RPMI8226 (cell line): ENCODE data around the gene TRIM25.

Source experiments
- DNase-seq: peaks from one replicate; pipeline ENCODE4 v3.0.0-alpha.2; 2015

TRIM25 gene

GRCh38 chr17:56893503-56893902, 20.3 kb downstream of the TRIM25 start:
- no peak for DNase-seq

- no peak for DNase-seq
Measured at GRCh38 chr17:56892333-56892732, 21.5 kb downstream of the TRIM25 start.

- no peak for DNase-seq
Measured at GRCh38 chr17:56891751-56892150, 22.1 kb downstream of the TRIM25 start.

- DNase-seq, result no peak
Measured at GRCh38 chr17:56890906-56891674, 22.8 kb downstream of the TRIM25 start.

- DNase-seq, result no peak
Measured at GRCh38 chr17:56890390-56890789, 23.5 kb downstream of the TRIM25 start.

- no peak for DNase-seq
Measured at GRCh38 chr17:56887552-56888467, 26.0 kb downstream of the TRIM25 start.

GRCh38 chr17:56887105-56887504, 26.7 kb downstream of the TRIM25 start:
- no peak for DNase-seq

GRCh38 chr17:56886288-56886731, 27.5 kb downstream of the TRIM25 start:
- DNase-seq, result no peak

GRCh38 chr17:56885312-56885657, 28.6 kb downstream of the TRIM25 start:
- no peak for DNase-seq

- DNase-seq, result no peak
Measured at GRCh38 chr17:56884483-56885311, 29.2 kb downstream of the TRIM25 start.

GRCh38 chr17:56883616-56884015, 30.2 kb downstream of the TRIM25 start:
- no peak for DNase-seq

GRCh38 chr17:56881685-56882295, 32.1 kb downstream of the TRIM25 start:
- DNase-seq, result no peak

GRCh38 chr17:56880571-56880970, 33.3 kb downstream of the TRIM25 start:
- DNase-seq, result no peak

- DNase-seq, result no peak
Measured at GRCh38 chr17:56880133-56880532, 33.7 kb downstream of the TRIM25 start.

- no peak for DNase-seq
Measured at GRCh38 chr17:56879280-56879679, 34.6 kb downstream of the TRIM25 start.

GRCh38 chr17:56876766-56877179, 37.1 kb downstream of the TRIM25 start:
- no peak for DNase-seq

GRCh38 chr17:56870081-56870651, 43.7 kb downstream of the TRIM25 start:
- DNase-seq, result no peak

GRCh38 chr17:56868716-56869115, 45.1 kb downstream of the TRIM25 start:
- DNase-seq, result no peak

- DNase-seq, result no peak
Measured at GRCh38 chr17:56867948-56868376, 45.9 kb downstream of the TRIM25 start.

- no peak for DNase-seq
Measured at GRCh38 chr17:56866496-56866895, 47.4 kb downstream of the TRIM25 start.

GRCh38 chr17:56866076-56866475, 47.8 kb downstream of the TRIM25 start:
- no peak for DNase-seq

GRCh38 chr17:56863974-56864373, 49.9 kb downstream of the TRIM25 start:
- no peak for DNase-seq
